Measurements from ENCODE around the gene SLC18B1.

SLC18B1 gene

GRCh38 chr6:132736239-132736638 lies 62.2 kb downstream of the SLC18B1 start:
- TF ChIP-seq CTCF (conservative IDR thresholded peaks at IDR 0.05; ENCODE audit: low read depth), result no peak
- no peak for DNase-seq (ENCODE audit: low spot score)
- no peak overlapping the region for H3K27ac ChIP-seq
- ChIA-PET CTCF (no interaction called here), POLR2A (ENCODE audit: low non-redundant PET) (no interaction called here)

- POLR2A ChIA-PET (ENCODE audit: low non-redundant PET), result no interaction called here
- DNase-seq (ENCODE audit: low spot score), result no peak
- CTCF ChIA-PET, result interaction anchor here (0.6 to 0.7 kb wide), 2 partner anchors 52 to 335 kb away, joined by 3 read pairs; no protein-coding TSS in a partner anchor
- H3K27ac ChIP-seq, result no peak overlapping the region
- TF ChIP-seq CTCF (conservative IDR thresholded peaks at IDR 0.05; ENCODE audit: low read depth), result no peak
These were observed 63.7 kb downstream of the SLC18B1 start for GRCh38 chr6:132734694-132735236.

GRCh38 chr6:132733814-132734213 lies 64.6 kb downstream of the SLC18B1 start:
- ChIA-PET CTCF (no interaction called here), POLR2A (ENCODE audit: low non-redundant PET) (no interaction called here)
- no peak for DNase-seq (ENCODE audit: low spot score)
- TF ChIP-seq CTCF (conservative IDR thresholded peaks at IDR 0.05; ENCODE audit: low read depth), result no peak
- H3K27ac ChIP-seq, result no peak overlapping the region

GRCh38 chr6:132733283-132733682 lies 65.2 kb downstream of the SLC18B1 start:
- POLR2A ChIA-PET (ENCODE audit: low non-redundant PET), result no interaction called here
- H3K27ac ChIP-seq, result no peak overlapping the region
- DNase-seq (ENCODE audit: low spot score), result no peak
- CTCF ChIA-PET, result no interaction called here
- no peak for TF ChIP-seq CTCF (conservative IDR thresholded peaks at IDR 0.05; ENCODE audit: low read depth)

GRCh38 chr6:132731086-132731485 lies 67.4 kb downstream of the SLC18B1 start:
- H3K27ac ChIP-seq, result no peak overlapping the region
- ChIA-PET CTCF (interaction anchor here (0.6 kb wide), 1 partner anchor 15 kb away, joined by 4 read pairs; no protein-coding TSS in a partner anchor), POLR2A (ENCODE audit: low non-redundant PET) (no interaction called here)
- no peak for TF ChIP-seq CTCF (conservative IDR thresholded peaks at IDR 0.05; ENCODE audit: low read depth)
- no peak for DNase-seq (ENCODE audit: low spot score)

GRCh38 chr6:132730560-132730959 lies 67.9 kb downstream of the SLC18B1 start:
- ChIA-PET CTCF (no interaction called here), POLR2A (ENCODE audit: low non-redundant PET) (no interaction called here)
- no peak for DNase-seq (ENCODE audit: low spot score)
- TF ChIP-seq CTCF (conservative IDR thresholded peaks at IDR 0.05; ENCODE audit: low read depth), result no peak
- no peak overlapping the region for H3K27ac ChIP-seq

- CTCF ChIA-PET, result no interaction called here
- no peak overlapping the region for H3K27ac ChIP-seq
- no peak for DNase-seq (ENCODE audit: low spot score)
- POLR2A ChIA-PET (ENCODE audit: low non-redundant PET), result no interaction called here
- no peak for TF ChIP-seq CTCF (conservative IDR thresholded peaks at IDR 0.05; ENCODE audit: low read depth)
These were observed 69.8 kb downstream of the SLC18B1 start for GRCh38 chr6:132728616-132729015.

All from RWPE1 (cell line).